GM12801 (cell line): ENCODE results near the gene C3orf18.

Experiments used
- CTCF ChIP-seq: IDR thresholded peaks from one replicate; pipeline ENCODE4 v1.5.1; 2011; ENCODE audit warnings: control low read depth; ENCODE audit not compliant: insufficient read length; ENCODE audit errors: extremely low read depth

Gene C3orf18

GRCh38 chr3:50567386-50568167, at the start of gene C3orf18:
C3orf18 (minus strand) TSS chr3:50567747; CDS start chr3:50565699, 2,048 bp downstream.
- no peak for TF ChIP-seq CTCF

DNA sequence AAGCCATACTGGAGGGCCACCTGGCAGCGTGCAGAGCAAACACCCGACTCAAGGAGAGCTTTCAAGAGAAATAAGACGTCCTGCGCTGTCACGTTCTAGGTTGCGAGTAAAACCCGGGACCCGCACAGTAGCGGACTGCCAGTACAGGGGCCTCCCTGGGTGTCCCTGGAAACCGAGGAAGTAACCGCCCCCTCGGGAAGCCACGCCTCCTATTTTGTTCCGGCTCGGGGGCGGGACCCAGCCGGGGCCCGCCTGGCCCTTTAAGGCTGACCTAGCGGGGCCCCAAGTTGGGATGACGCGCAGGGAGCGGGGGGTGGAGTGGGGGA, 49.2 kb upstream of the C3orf18 start:
- no peak for TF ChIP-seq CTCF

GRCh38 chr3:50616003-50616769, 48.6 kb upstream of the C3orf18 start:
- peak; percentile 100 for TF ChIP-seq CTCF

GRCh38 chr3:50615190-50615589, 47.6 kb upstream of the C3orf18 start:
- TF ChIP-seq CTCF, result no peak

DNA sequence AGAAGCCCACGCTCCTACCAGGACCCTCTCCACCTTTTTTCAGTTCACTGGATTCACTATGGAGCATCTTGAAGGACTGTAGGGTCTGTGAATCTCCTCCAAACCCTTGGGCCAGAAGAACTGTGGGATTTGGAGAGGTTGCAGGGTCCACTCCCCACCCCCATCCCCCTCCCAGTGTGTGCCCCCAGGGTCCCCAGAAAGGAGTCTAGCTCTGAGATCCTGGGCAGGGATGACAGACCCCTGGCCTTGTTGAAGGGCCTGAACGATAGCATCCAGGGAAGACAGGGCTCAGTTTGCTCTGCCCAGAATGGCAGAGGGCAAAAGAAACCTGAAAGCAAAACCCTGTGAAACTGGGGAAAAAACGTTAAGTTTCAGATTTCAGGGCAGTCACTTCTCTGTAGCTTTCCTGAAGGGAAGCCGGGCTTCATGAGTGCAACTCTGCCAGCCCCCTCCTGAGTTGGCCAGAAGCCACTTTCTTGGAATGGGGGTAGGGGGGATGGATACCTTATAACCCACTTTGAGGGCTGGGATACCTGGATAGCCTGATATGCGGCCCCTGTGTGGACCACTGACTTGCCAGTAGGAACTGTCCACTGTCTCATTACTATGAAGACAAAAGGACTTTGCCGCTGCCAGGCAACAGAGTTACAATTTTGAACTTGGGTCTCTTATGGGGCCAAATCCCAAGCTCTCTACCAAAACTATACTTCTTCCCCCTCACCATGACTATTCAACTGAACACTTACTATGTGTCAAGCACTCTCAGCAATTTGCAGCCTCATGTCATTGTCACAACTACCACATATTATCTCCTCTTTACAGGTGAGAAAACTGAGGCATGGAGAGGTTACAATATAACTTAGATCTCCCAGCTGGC, 45.7 kb upstream of the C3orf18 start:
- TF ChIP-seq CTCF, result no peak

- TF ChIP-seq CTCF, result no peak
These were observed 44.8 kb upstream of the C3orf18 start for GRCh38 chr3:50612234-50612882.
